Measurements from ENCODE around the gene EFNB2.

DNA sequence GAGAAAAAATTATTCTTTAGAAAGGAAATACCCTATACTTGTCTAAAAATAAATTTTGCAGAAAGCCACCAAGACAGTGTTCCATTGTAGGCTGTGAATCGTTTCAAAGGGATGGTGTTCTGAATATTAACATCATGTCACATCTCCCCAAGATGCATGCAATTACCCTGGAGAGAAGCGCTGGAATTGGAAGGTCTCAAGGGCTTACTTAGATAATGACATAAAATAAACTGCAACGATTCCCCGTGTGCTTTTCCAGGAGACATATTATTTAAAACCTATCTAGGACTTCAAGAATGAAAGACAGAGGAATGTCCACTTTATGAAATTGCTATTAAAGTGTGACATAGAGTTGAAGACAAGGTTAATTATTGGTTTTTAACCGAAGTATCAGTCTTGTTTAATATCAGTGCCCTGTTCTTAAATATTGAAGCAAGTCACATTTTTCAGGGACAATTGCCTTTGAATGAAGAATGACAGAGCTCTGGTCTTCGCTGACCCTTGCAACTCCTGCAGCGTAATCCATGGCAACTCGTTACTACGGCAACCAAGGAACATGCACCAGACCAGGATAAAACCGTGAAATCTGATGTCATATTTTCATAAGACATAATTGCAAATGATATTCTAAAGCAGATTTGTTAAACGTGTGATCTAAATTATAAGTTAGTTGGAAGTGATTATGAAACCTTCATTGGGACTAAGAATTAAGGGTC is 91.7 kb downstream of the EFNB2 start:
- TF ChIP-seq POLR2AphosphoS5 (IDR thresholded peaks at IDR 0.05), result no peak
- TF ChIP-seq, protein P1, sequence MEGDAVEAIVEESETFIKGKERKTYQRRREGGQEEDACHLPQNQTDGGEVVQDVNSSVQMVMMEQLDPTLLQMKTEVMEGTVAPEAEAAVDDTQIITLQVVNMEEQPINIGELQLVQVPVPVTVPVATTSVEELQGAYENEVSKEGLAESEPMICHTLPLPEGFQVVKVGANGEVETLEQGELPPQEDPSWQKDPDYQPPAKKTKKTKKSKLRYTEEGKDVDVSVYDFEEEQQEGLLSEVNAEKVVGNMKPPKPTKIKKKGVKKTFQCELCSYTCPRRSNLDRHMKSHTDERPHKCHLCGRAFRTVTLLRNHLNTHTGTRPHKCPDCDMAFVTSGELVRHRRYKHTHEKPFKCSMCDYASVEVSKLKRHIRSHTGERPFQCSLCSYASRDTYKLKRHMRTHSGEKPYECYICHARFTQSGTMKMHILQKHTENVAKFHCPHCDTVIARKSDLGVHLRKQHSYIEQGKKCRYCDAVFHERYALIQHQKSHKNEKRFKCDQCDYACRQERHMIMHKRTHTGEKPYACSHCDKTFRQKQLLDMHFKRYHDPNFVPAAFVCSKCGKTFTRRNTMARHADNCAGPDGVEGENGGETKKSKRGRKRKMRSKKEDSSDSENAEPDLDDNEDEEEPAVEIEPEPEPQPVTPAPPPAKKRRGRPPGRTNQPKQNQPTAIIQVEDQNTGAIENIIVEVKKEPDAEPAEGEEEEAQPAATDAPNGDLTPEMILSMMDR (IDR thresholded peaks at IDR 0.05), result no peak
- TF ChIP-seq POLR2A (IDR thresholded peaks at IDR 0.05), result no peak
- no peak for TF ChIP-seq EP300 (IDR thresholded peaks at IDR 0.05; ENCODE audit: low read depth)
